Activated B cell treated with CpG ODN at 0.5 μM for 24 hours (primary cell): ENCODE results near the gene APC. TPM values are rescaled to one million over a fixed set of nuclear protein-coding genes. Genes with fewer than 3 reads are reported as not detected.

Experiments
- ATAC-seq: fragments of 200-7000 bp; cut with Tn5 transposase; one replicate; pipeline ENCODE4 v1.10.0; 2021; ENCODE audit warnings: low read depth, mild to moderate bottlenecking, moderate library complexity
- CTCF ChIA-PET: fragments of 350-600 bp; sonication (Branson Sonifier 250); formaldehyde crosslinking; loops from one replicate; lab custom pipeline; 2021; ENCODE audit warnings: antibody characterized with exemption; lab: Charles Lee
- POLR2A ChIA-PET: fragments of 350-600 bp; sonication (Branson Sonifier 250); formaldehyde crosslinking; loops from one replicate; lab custom pipeline; 2021; ENCODE audit warnings: antibody characterized with exemption; lab: Charles Lee
- DNase-seq: peaks from one replicate; pipeline ENCODE4 v3.0.0; 2022
- H3K27ac Mint-ChIP-seq: one replicate; pipeline ENCODE4 v1.8.0; 2020; ENCODE audit warnings: mixed read lengths
- H3K27me3 Mint-ChIP-seq: one replicate; pipeline ENCODE4 v1.8.0; 2021; ENCODE audit warnings: mixed read lengths
- H3K36me3 Mint-ChIP-seq: one replicate; pipeline ENCODE4 v1.8.0; 2021; ENCODE audit warnings: low read depth, mixed read lengths
- H3K4me1 Mint-ChIP-seq: one replicate; pipeline ENCODE4 v1.8.0; 2021; ENCODE audit warnings: mixed read lengths
- H3K4me3 Mint-ChIP-seq: one replicate; pipeline ENCODE4 v1.8.0; 2020; ENCODE audit warnings: mild to moderate bottlenecking, mixed read lengths
- H3K9me3 Mint-ChIP-seq: one replicate; pipeline ENCODE4 v1.8.0; 2020; ENCODE audit warnings: mixed read lengths
- intact Hi-C: fragments of 100-400 bp; cut with micrococcal nuclease; formaldehyde crosslinking; loops from one replicate; pipeline ENCODE4 v1.15.1; 2024
- total RNA-seq: library from RNA; stranded (reverse); gene quantifications from 2 replicates; pipeline ENCODE4 v1.2.3, GENCODE V29; 2022
- TF ChIP-seq, protein P1 (sequence below): fragments of 200-600 bp; IDR thresholded peaks from one replicate; pipeline ENCODE4 v1.8.0; 2022; ENCODE audit warnings: antibody characterized with exemption, mild to moderate bottlenecking

The APC gene
- total RNA-seq, 1 donor from 2014 or later, result 41.7 TPM

DNA sequence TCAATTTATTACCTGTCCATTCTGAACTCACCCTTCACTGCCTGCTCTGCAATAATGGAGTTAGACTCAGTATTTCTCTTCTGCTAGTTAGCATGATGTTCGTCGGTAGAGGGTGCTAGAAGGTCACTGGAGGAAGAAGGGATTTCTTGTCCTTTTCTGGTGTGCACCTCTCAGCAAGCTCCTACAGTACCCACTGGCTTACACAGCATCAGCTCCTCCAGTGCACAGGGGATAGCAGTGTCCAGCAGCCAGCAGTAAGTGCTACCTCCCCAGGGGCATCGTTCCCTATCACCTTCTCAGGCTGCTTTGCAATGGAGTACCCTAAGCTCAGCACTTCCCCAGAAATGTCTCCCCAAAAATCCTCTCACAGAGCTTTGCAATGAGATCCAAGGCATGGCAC, 45.9 kb upstream of the APC start:
- intact Hi-C loops, result no loop called here

DNA sequence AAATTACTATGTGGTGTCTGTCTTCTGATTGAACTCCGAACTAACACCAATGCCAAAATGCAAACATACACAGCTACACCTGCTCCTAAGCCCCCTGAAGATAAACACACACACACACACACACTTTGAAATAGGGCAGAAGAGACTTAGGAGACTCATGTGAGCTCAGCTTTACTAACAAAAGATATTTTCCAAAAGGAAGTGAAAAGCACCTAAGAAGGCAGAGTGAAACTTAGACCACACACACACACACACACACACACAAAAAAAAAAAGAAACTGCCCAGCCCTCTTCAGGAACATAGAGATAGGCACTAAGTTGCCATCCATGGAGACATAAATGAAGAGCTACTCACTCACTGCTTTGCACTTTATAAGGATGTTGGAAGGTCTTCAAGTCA, 45.2 kb upstream of the APC start:
- Mint-ChIP-seq H3K4me3 (no peak overlapping the region), H3K4me1 (no peaks in the 10 kb centered on the region), H3K9me3 (no peaks in the 10 kb centered on the region), H3K27ac (no peak overlapping the region), H3K36me3 (no peaks in the 10 kb centered on the region), H3K27me3 (peaks cover 7% of the 10 kb centered on the region)
- ATAC-seq, result no peak
- CTCF ChIA-PET, result interaction anchor here (1.5 kb wide), 2 partner anchors 65 to 156 kb away, joined by 5 to 7 read pairs; no protein-coding TSS in a partner anchor
- intact Hi-C loops, result no loop called here
- TF ChIP-seq, protein P1, sequence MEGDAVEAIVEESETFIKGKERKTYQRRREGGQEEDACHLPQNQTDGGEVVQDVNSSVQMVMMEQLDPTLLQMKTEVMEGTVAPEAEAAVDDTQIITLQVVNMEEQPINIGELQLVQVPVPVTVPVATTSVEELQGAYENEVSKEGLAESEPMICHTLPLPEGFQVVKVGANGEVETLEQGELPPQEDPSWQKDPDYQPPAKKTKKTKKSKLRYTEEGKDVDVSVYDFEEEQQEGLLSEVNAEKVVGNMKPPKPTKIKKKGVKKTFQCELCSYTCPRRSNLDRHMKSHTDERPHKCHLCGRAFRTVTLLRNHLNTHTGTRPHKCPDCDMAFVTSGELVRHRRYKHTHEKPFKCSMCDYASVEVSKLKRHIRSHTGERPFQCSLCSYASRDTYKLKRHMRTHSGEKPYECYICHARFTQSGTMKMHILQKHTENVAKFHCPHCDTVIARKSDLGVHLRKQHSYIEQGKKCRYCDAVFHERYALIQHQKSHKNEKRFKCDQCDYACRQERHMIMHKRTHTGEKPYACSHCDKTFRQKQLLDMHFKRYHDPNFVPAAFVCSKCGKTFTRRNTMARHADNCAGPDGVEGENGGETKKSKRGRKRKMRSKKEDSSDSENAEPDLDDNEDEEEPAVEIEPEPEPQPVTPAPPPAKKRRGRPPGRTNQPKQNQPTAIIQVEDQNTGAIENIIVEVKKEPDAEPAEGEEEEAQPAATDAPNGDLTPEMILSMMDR, result no peak
- DNase-seq, result no peak
- POLR2A ChIA-PET, result no interaction called here

More for the DNA sequence above, 45.9 kb upstream of the APC start:
- TF ChIP-seq, protein P1, result no peak
- peaks cover 3% of the 10 kb centered on the region for H3K4me1 Mint-ChIP-seq
- CTCF ChIA-PET, result interaction anchor here (1.5 kb wide), 2 partner anchors 66 to 156 kb away, joined by 5 to 7 read pairs; no protein-coding TSS in a partner anchor
- POLR2A ChIA-PET, result interaction anchor here (0.7 kb wide), 1 partner anchor 13 kb away, joined by 3 read pairs; no protein-coding TSS in a partner anchor
- DNase-seq (no peak), ATAC-seq (no peak)
- no peak overlapping the region for H3K4me3 Mint-ChIP-seq
- H3K9me3 Mint-ChIP-seq, result no peaks in the 10 kb centered on the region
- no peak overlapping the region for H3K27ac Mint-ChIP-seq
- no peaks in the 10 kb centered on the region for H3K36me3 Mint-ChIP-seq
- H3K27me3 Mint-ChIP-seq, result peaks cover 7% of the 10 kb centered on the region

DNA sequence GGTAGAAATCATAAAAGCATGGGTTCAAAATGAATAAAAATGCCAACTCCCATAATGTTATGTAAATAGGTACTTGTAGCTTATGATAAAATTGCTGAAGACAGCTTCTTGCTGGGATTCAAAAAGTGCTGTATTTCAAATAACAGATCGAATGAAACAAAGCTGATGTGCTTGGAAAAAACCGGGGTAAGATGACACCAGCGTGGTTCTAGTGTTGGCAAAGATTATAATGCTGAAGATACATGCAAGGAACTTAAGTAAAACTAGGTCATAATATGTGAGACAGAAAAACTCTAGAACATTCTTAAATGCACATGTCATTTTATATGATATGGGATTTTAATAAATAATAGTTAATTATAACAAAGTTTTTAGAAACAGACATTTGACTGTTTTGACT, 44.4 kb upstream of the APC start:
- CTCF ChIA-PET, result interaction anchor here (1.5 kb wide), 1 partner anchor 155 kb away, joined by 7 read pairs; no protein-coding TSS in a partner anchor
- intact Hi-C loops, result no loop called here
- Mint-ChIP-seq H3K27me3 (peaks cover 7% of the 10 kb centered on the region), H3K4me3 (no peak overlapping the region), H3K4me1 (no peaks in the 10 kb centered on the region), H3K27ac (no peak overlapping the region), H3K36me3 (no peaks in the 10 kb centered on the region), H3K9me3 (no peaks in the 10 kb centered on the region)
- DNase-seq, result no peak
- no peak for ATAC-seq
- TF ChIP-seq, protein P1, result no peak
- POLR2A ChIA-PET, result no interaction called here

DNA sequence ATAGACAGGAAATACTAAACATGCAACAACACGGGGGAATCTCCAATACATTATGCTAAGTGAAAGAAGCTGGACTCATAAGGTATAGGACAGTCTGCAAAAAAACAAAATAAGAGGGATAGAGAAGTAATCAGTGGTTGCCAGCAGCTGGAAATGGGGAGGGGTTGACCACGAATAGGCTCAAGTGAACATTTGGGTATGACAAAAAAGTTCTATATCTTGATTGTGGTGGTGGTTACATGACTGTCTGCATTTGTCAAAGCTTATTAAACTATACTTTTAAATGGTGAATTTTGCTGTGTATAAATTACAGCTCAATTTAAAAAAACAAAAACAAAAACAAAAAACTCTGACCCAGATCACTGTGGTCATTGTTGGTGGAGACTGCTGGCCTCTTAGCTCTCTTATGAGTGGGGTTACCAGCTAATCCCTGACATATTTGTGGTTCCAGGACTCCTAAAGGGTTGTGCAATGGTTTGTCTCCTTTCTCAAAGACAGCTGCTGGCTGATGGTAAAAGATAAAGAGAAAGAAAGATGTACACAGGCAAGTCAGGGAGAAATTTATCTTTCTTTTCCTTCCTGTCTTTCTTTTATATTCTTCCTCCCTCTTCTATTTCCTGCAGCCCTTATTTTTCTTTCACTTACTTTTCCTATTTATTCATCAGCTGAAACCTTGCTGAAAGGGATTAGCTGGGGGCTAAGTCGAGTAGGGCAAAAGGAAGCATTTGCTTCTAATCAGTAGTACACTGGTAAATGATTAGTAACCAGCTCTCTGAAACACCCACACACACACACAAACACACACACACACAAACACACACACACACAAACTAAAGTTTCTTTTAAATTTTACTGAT, 42.6 kb upstream of the APC start:
- CTCF ChIA-PET, result no interaction called here
- H3K4me3 Mint-ChIP-seq, result no peak overlapping the region
- TF ChIP-seq, protein P1, result no peak

DNA sequence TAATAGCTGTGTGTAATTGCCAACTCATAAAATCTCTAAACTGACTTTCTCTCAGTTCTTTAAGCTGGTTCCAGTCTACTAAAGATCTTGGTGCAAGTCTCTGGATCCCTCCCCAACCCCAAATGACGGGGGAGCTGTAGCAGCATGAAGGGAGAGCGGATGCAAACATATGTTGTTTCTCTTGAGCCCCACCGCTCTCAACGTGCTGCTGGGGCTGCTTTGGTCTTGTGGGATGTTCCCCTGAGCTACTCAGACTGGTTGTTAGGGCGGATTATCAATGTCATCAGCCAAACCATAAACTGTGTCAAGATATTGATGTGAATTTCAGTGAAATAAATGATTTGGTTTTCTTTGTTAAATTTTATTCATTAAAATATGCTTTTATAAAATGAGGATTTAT, 40.9 kb upstream of the APC start:
- H3K27ac Mint-ChIP-seq, result no peak overlapping the region
- TF ChIP-seq, protein P1, result no peak
- H3K4me1 Mint-ChIP-seq, result no peaks in the 10 kb centered on the region
- DNase-seq, result no peak
- H3K4me3 Mint-ChIP-seq, result no peak overlapping the region
- H3K36me3 Mint-ChIP-seq, result no peaks in the 10 kb centered on the region
- H3K27me3 Mint-ChIP-seq, result peaks cover 14% of the 10 kb centered on the region
- ChIA-PET CTCF (no interaction called here), POLR2A (no interaction called here)
- intact Hi-C loops, result no loop called here
- no peaks in the 10 kb centered on the region for H3K9me3 Mint-ChIP-seq
- ATAC-seq, result no peak

More for the DNA sequence above, 42.6 kb upstream of the APC start:
- peaks cover 12% of the 10 kb centered on the region for H3K27me3 Mint-ChIP-seq
- ATAC-seq, result no peak
- no peak for DNase-seq
- POLR2A ChIA-PET, result interaction anchor here (0.9 kb wide), 1 partner anchor 12 kb away, joined by 4 read pairs; no protein-coding TSS in a partner anchor
- no peaks in the 10 kb centered on the region for H3K4me1 Mint-ChIP-seq
- H3K36me3 Mint-ChIP-seq, result no peaks in the 10 kb centered on the region
- H3K27ac Mint-ChIP-seq, result no peak overlapping the region
- H3K9me3 Mint-ChIP-seq, result no peaks in the 10 kb centered on the region
- intact Hi-C loops, result no loop called here
